Peyer's patch (tissue), 4 donors: ENCODE results near the gene CLECL1.

Experiments used
- CTCF ChIP-seq, 6 experiments: fragments of 450-650 bp in 4 of 6; fragments of 200-600 bp in 2 of 6; sonication (generic) in 1 of 6; IDR thresholded peaks; one replicate each; pipeline ENCODE4 v1.5.1; 2017 to 2019; ENCODE audit warnings: antibody characterized with exemption in 6 of 6, mild to moderate bottlenecking in 3 of 6, moderate library complexity in 1 of 6
- POLR2A ChIP-seq, 2 donors: fragments of 450-650 bp; IDR thresholded peaks; one replicate each; pipeline ENCODE4 v1.5.1; 2017; ENCODE audit warnings: antibody characterized with exemption in 2 of 2, mild to moderate bottlenecking in 2 of 2, moderate library complexity in 2 of 2

- TF ChIP-seq CTCF (IDR thresholded peaks at IDR 0.05) (no peak), POLR2A (IDR thresholded peaks at IDR 0.05) (no peak)
Observed at GRCh38 chr12:9725213-9725870, 7.6 kb downstream of the CLECL1 start.
